ENCODE data around the gene RPS24. TPM values are rescaled to one million over a fixed set of nuclear protein-coding genes. Genes with fewer than 3 reads are reported as not detected.

Gene RPS24
- total and polyA plus RNA-seq, 9 of the 15 experiments (the other 6 are each of a cell fraction or from before 2014, with no cell fraction given), result 1,947 to 7,307 (median 5,944) TPM

- TF ChIP-seq ATF4 (CRISPR knock-in tag; IDR thresholded peaks at IDR 0.05) (0 out of 2 replicates have a peak, but pooled peaks have one; percentile 32), NUFIP1 (IDR thresholded peaks at IDR 0.05; ENCODE audit: partially characterized antibody) (peak; percentile 21), GMEB1 (CRISPR knock-in tag; IDR thresholded peaks at IDR 0.05) (no peak), RB1 (IDR thresholded peaks at IDR 0.05; ENCODE audit: low read depth) (peak; percentile 57), ZNF449 (CRISPR knock-in tag; IDR thresholded peaks at IDR 0.05) (peak; percentile 10; the same call in 1 of the 2 replicates), DACH1 (IDR thresholded peaks at IDR 0.05; ENCODE audit: partially characterized antibody) (peak; percentile 86), ZNF124 (CRISPR knock-in tag; IDR thresholded peaks at IDR 0.05) (no peak), GABPB1 (CRISPR knock-in tag; IDR thresholded peaks at IDR 0.05) (peak; percentile 97), CHCHD3 (CRISPR knock-in tag; IDR thresholded peaks at IDR 0.05) (no peak), GTF3C2 (IDR thresholded peaks at IDR 0.05; ENCODE audit: borderline replicate concordance, extremely low read depth, insufficient read length) (no peak), SMAD4 (CRISPR knock-in tag; conservative IDR thresholded peaks at IDR 0.05) (peak; percentile 77), MBD1 (CRISPR knock-in tag; IDR thresholded peaks at IDR 0.05) (no peak), NCOA4 (IDR thresholded peaks at IDR 0.05; ENCODE audit: partially characterized antibody) (no peak), CHD1 (IDR thresholded peaks at IDR 0.05; ENCODE audit: low read length) (peak; percentile 22), ELF4 (CRISPR knock-in tag; IDR thresholded peaks at IDR 0.05) (peak; percentile 57; the same call in 1 of the 2 replicates), FOXK2 (conservative IDR thresholded peaks at IDR 0.05 in 1 of 2, IDR thresholded peaks at IDR 0.05 in 1 of 2; ENCODE audit: low read depth in 2 of 2) (peak; percentile 97), ZNF695 (CRISPR knock-in tag; IDR thresholded peaks at IDR 0.05) (no peak; the same call in 1 of the 2 replicates), ZNF239 (CRISPR knock-in tag; IDR thresholded peaks at IDR 0.05) (no peak), GATAD2A (IDR thresholded peaks at IDR 0.05) (0 out of 2 replicates have a peak, but pooled peaks have one; percentile 16)
Measured at GRCh38 chr10:78029269-78030226, 4.1 kb upstream of the RPS24 start, which contains the start of gene POLR3A (continued).

Measured in K562 (cell line).